Stomach (tissue), 4 donors: Measurements from ENCODE around the gene SOHLH2.

Experiments
- CTCF ChIP-seq, 7 experiments: fragments of 450-650 bp in 4 of 7; fragments of 200-600 bp in 3 of 7; sonication (generic) in 3 of 7; IDR thresholded peaks; one replicate each; pipeline ENCODE4 v1.5.1; 2016 to 2019; ENCODE audit warnings: antibody characterized with exemption in 7 of 7, control low read depth in 2 of 7, mild to moderate bottlenecking in 1 of 7
- EP300 ChIP-seq: sonication (generic); formaldehyde crosslinking; IDR thresholded peaks from one replicate; pipeline ENCODE4 v1.6.1; 2017; ENCODE audit warnings: antibody characterized with exemption
- POLR2A ChIP-seq, 4 donors: fragments of 450-650 bp; IDR thresholded peaks; one replicate each; pipeline ENCODE4 v1.6.1; 2016; ENCODE audit warnings: antibody characterized with exemption in 4 of 4, control low read depth in 2 of 4, mild to moderate bottlenecking in 1 of 4, moderate library complexity in 1 of 4
- POLR2AphosphoS5 ChIP-seq, 3 donors: sonication (generic); formaldehyde crosslinking; IDR thresholded peaks; one replicate each; pipeline ENCODE4 v1.6.1; 2016; ENCODE audit warnings: antibody characterized with exemption in 3 of 3

GRCh38 chr13:36261011-36261410, 46.7 kb upstream of the SOHLH2 start:
- TF ChIP-seq POLR2A (IDR thresholded peaks at IDR 0.05): no peak
- no peak for TF ChIP-seq POLR2AphosphoS5 (IDR thresholded peaks at IDR 0.05)
- no peak for TF ChIP-seq CTCF (IDR thresholded peaks at IDR 0.05)
- no peak for TF ChIP-seq EP300
